OCI-LY3 (cell line): ENCODE data around the gene SLC38A2.

ENCODE experiments used
- EZH2phosphoT487 ChIP-seq: fragments of 200-600 bp; shearing (Covaris generic); IDR thresholded peaks from 2 replicates; pipeline ENCODE4 v1.6.1; 2018; ENCODE audit warnings: antibody characterized with exemption, mixed run types, low read depth
- TF ChIP-seq, protein P1 (sequence below): fragments of 200-600, 300-600 bp; sonication (generic); IDR thresholded peaks from 2 replicates; pipeline ENCODE4 v1.5.1; 2014; ENCODE audit warnings: antibody characterized with exemption, low read length, low read depth

DNA sequence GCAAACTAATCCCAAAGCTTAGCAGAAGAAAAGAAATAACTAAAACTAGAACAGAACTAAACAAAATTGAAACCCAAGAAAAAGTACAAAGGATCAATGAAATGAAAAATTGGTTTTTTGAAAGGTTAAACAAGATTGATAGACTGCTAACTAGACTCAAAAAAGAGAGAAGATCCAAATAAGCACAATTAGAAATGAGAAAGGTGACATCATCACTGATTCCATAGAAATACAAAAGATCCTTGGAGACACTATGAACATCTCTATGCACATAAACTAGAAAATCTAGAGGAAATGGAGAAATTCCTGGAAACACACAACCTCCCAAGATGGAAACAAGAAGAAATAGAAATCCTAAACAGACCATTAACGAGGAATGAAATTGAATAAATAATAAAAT lies 47.1 kb upstream of the SLC38A2 start:
- TF ChIP-seq, protein P1, sequence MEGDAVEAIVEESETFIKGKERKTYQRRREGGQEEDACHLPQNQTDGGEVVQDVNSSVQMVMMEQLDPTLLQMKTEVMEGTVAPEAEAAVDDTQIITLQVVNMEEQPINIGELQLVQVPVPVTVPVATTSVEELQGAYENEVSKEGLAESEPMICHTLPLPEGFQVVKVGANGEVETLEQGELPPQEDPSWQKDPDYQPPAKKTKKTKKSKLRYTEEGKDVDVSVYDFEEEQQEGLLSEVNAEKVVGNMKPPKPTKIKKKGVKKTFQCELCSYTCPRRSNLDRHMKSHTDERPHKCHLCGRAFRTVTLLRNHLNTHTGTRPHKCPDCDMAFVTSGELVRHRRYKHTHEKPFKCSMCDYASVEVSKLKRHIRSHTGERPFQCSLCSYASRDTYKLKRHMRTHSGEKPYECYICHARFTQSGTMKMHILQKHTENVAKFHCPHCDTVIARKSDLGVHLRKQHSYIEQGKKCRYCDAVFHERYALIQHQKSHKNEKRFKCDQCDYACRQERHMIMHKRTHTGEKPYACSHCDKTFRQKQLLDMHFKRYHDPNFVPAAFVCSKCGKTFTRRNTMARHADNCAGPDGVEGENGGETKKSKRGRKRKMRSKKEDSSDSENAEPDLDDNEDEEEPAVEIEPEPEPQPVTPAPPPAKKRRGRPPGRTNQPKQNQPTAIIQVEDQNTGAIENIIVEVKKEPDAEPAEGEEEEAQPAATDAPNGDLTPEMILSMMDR = no peak
- TF ChIP-seq EZH2phosphoT487 = no peak
